ENCODE data around the gene ST3GAL3.

DNA sequence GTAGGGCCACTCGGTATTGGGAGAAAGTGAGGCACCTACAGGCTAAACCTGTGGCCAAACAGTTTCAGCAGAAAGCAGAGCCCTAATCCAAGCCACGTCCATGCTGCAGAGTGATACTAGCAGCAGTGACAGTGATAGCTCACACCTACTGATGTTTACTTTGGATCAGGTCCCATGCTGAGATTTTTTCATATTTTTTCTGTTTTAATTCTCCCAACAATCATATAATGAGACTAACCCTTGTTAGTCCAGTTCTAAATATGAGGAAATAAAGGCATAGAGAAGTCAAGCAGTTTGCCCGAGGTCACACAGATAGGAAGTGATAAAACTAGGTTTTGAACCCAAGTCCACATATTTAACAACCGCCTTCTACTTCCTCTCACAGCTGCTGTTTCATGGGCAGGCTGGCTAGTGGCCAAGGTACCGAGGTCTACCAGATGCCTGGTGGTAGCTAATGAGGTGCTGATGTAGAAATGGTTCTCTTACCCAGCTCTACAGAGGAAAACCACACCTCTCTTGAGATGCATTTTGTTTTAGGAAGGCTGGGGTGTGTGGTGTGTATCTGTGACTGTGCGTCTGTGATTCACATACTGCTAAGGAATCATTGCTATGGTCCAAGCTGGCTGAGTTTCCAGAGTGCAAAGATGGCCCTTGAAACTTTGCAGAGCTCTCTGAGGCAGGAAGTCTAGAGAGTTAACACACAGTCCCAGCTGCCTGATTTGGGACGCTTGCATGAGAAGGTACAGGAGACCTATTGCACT is 146.0 kb downstream of the ST3GAL3 start:
- TF ChIP-seq, protein P1, sequence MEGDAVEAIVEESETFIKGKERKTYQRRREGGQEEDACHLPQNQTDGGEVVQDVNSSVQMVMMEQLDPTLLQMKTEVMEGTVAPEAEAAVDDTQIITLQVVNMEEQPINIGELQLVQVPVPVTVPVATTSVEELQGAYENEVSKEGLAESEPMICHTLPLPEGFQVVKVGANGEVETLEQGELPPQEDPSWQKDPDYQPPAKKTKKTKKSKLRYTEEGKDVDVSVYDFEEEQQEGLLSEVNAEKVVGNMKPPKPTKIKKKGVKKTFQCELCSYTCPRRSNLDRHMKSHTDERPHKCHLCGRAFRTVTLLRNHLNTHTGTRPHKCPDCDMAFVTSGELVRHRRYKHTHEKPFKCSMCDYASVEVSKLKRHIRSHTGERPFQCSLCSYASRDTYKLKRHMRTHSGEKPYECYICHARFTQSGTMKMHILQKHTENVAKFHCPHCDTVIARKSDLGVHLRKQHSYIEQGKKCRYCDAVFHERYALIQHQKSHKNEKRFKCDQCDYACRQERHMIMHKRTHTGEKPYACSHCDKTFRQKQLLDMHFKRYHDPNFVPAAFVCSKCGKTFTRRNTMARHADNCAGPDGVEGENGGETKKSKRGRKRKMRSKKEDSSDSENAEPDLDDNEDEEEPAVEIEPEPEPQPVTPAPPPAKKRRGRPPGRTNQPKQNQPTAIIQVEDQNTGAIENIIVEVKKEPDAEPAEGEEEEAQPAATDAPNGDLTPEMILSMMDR (CRISPR knock-in tag; IDR thresholded peaks at IDR 0.05): no peak
- TF ChIP-seq FOXK1 (CRISPR knock-in tag; IDR thresholded peaks at IDR 0.05; ENCODE audit: borderline replicate concordance, low read depth): no peak
- TF ChIP-seq, protein P2, sequence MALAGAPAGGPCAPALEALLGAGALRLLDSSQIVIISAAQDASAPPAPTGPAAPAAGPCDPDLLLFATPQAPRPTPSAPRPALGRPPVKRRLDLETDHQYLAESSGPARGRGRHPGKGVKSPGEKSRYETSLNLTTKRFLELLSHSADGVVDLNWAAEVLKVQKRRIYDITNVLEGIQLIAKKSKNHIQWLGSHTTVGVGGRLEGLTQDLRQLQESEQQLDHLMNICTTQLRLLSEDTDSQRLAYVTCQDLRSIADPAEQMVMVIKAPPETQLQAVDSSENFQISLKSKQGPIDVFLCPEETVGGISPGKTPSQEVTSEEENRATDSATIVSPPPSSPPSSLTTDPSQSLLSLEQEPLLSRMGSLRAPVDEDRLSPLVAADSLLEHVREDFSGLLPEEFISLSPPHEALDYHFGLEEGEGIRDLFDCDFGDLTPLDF (CRISPR knock-in tag; IDR thresholded peaks at IDR 0.05): no peak
- TF ChIP-seq, protein P3, sequence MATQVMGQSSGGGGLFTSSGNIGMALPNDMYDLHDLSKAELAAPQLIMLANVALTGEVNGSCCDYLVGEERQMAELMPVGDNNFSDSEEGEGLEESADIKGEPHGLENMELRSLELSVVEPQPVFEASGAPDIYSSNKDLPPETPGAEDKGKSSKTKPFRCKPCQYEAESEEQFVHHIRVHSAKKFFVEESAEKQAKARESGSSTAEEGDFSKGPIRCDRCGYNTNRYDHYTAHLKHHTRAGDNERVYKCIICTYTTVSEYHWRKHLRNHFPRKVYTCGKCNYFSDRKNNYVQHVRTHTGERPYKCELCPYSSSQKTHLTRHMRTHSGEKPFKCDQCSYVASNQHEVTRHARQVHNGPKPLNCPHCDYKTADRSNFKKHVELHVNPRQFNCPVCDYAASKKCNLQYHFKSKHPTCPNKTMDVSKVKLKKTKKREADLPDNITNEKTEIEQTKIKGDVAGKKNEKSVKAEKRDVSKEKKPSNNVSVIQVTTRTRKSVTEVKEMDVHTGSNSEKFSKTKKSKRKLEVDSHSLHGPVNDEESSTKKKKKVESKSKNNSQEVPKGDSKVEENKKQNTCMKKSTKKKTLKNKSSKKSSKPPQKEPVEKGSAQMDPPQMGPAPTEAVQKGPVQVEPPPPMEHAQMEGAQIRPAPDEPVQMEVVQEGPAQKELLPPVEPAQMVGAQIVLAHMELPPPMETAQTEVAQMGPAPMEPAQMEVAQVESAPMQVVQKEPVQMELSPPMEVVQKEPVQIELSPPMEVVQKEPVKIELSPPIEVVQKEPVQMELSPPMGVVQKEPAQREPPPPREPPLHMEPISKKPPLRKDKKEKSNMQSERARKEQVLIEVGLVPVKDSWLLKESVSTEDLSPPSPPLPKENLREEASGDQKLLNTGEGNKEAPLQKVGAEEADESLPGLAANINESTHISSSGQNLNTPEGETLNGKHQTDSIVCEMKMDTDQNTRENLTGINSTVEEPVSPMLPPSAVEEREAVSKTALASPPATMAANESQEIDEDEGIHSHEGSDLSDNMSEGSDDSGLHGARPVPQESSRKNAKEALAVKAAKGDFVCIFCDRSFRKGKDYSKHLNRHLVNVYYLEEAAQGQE (IDR thresholded peaks at IDR 0.05; ENCODE audit: borderline replicate concordance in 1 of 2, low read depth in 1 of 2, low read length in 2 of 2): no peak

Data from HepG2 (cell line).